H54 (cell line): ENCODE results near the gene ME3.
"Not testable (repeated sequence)": the region's sequence is repeated elsewhere in the genome, so short reads cannot be mapped to it uniquely, and the experiment has no call there.

Experiments used
- DNase-seq: peaks from one replicate; pipeline ENCODE4 v3.0.0; 2011; ENCODE audit warnings: low spot score, mixed read lengths; ENCODE audit not compliant: insufficient read length
- FAIRE-seq: peaks from 3 replicates; lab custom pipeline; 2011; peaks lifted over from hg19 to GRCh38; lab: Jason Lieb, UNC
- POLR2A ChIP-seq: IDR thresholded peaks from 2 replicates; pipeline ENCODE4 v1.6.1; 2011; ENCODE audit warnings: low read depth, mild to moderate bottlenecking, low read length

Gene ME3

GRCh38 chr11:86550757-86551156, 121.7 kb downstream of the ME3 start:
- DNase-seq (no peak), FAIRE-seq (no peak)
- TF ChIP-seq POLR2A: no peak

GRCh38 chr11:86548271-86548917, 124.0 kb downstream of the ME3 start:
- TF ChIP-seq POLR2A: no peak
- no peak for DNase-seq
- no peak for FAIRE-seq

- no peak for DNase-seq
- no peak for TF ChIP-seq POLR2A
- FAIRE-seq: no peak
Observed at GRCh38 chr11:86547727-86548126, 124.7 kb downstream of the ME3 start.

- not testable (repeated sequence) for DNase-seq, FAIRE-seq
Observed at GRCh38 chr11:86541299-86541698, 131.1 kb downstream of the ME3 start.

GRCh38 chr11:86538223-86538548, 134.2 kb downstream of the ME3 start:
- DNase-seq (no peak), FAIRE-seq (no peak)
- no peak for TF ChIP-seq POLR2A

- no peak for DNase-seq
- FAIRE-seq: no peak
- TF ChIP-seq POLR2A: no peak
Observed at GRCh38 chr11:86537541-86538222, 134.7 kb downstream of the ME3 start.

- FAIRE-seq (no peak), DNase-seq (no peak)
- TF ChIP-seq POLR2A: no peak
Observed at GRCh38 chr11:86535773-86536172, 136.6 kb downstream of the ME3 start.

GRCh38 chr11:86524620-86525352, 147.6 kb downstream of the ME3 start:
- no peak for TF ChIP-seq POLR2A
- DNase-seq (no peak), FAIRE-seq (no peak)

- FAIRE-seq (peak; percentile 66), DNase-seq (no peak)
- no peak for TF ChIP-seq POLR2A
Observed at GRCh38 chr11:86523738-86524619, 148.4 kb downstream of the ME3 start.

GRCh38 chr11:86522512-86522911, 149.9 kb downstream of the ME3 start:
- not testable (repeated sequence) for DNase-seq, FAIRE-seq

GRCh38 chr11:86519064-86519911, 153.1 kb downstream of the ME3 start:
- no peak for FAIRE-seq

GRCh38 chr11:86518211-86518610, 154.2 kb downstream of the ME3 start:
- FAIRE-seq (no peak), DNase-seq (no peak)
- TF ChIP-seq POLR2A: no peak

More at GRCh38 chr11:86519064-86519911, 153.1 kb downstream of the ME3 start:
- DNase-seq: no peak
- no peak for TF ChIP-seq POLR2A

GRCh38 chr11:86517557-86517956, 154.9 kb downstream of the ME3 start:
- no peak for TF ChIP-seq POLR2A
- FAIRE-seq (no peak), DNase-seq (no peak)
